Lower leg skin (tissue), 4 donors: ENCODE data around the gene UBE2E2. TPM values are rescaled to one million over a fixed set of nuclear protein-coding genes. Genes with fewer than 3 reads are reported as not detected.

Experiments
- DNase-seq, 2 donors: peaks; one replicate each; pipeline ENCODE4 v3.0.0-alpha.2; 2019; ENCODE audit warnings: low spot score in 2 of 2
- H3K4me3 ChIP-seq: fragments of 200-600 bp; sonication (generic); 2 replicates; pipeline ENCODE4 v1.5.1; 2017; ENCODE audit warnings: mild to moderate bottlenecking, low read depth; ENCODE audit not compliant: poor library complexity, severe bottlenecking
- CTCF ChIP-seq, 3 donors: fragments of 450-650 bp; IDR thresholded peaks; one replicate each; pipeline ENCODE4 v1.5.1; 2016; ENCODE audit warnings: antibody characterized with exemption in 3 of 3, mild to moderate bottlenecking in 3 of 3, moderate library complexity in 2 of 3
- POLR2A ChIP-seq, 2 donors: fragments of 450-650 bp; IDR thresholded peaks; one replicate each; pipeline ENCODE4 v1.6.1; 2016 to 2017; ENCODE audit warnings: antibody characterized with exemption in 2 of 2, mild to moderate bottlenecking in 1 of 2, moderate library complexity in 1 of 2
- WGBS, 2 donors: methylation state at CpG; one replicate each; pipeline ENCODE4 v1.1.5; 2018; 5-methylcytosine and 5-hydroxymethylcytosine counted together
- intact Hi-C: fragments of 100-400 bp; cut with DNase I; formaldehyde crosslinking; loops from one replicate; pipeline ENCODE4 v1.15.0; 2023; ENCODE audit warnings: low total_unique reads
- total RNA-seq, 4 donors: library from RNA; depleted of rRNA; stranded (reverse); fragments of >200 nt; gene quantifications; one replicate each; pipeline ENCODE4 v1.1.0, GENCODE V29; 2016

The UBE2E2 gene
- total RNA-seq, 4 donors from 2014 or later: 20.0 to 54.7 (median 33.3) TPM

- no peak overlapping the region for H3K4me3 ChIP-seq
- intact Hi-C loops: no loop called here
- DNase-seq: no peak
- TF ChIP-seq POLR2A (IDR thresholded peaks at IDR 0.05): no peak
- no peak for TF ChIP-seq CTCF (IDR thresholded peaks at IDR 0.05)
Observed at GRCh38 chr3:23595851-23596250, 392.7 kb downstream of the UBE2E2 start.

GRCh38 chr3:23600167-23600871, 397.2 kb downstream of the UBE2E2 start:
- WGBS, 2 donors: 90 to 92% methylated on average over 8 of the region's 8 CpGs
- intact Hi-C loops: no loop called here
- no peak overlapping the region for H3K4me3 ChIP-seq
- TF ChIP-seq POLR2A (IDR thresholded peaks at IDR 0.05): no peak
- TF ChIP-seq CTCF (IDR thresholded peaks at IDR 0.05): no peak
- no peak for DNase-seq

GRCh38 chr3:23601091-23601822, 398.1 kb downstream of the UBE2E2 start:
- TF ChIP-seq CTCF (IDR thresholded peaks at IDR 0.05) (no peak), POLR2A (IDR thresholded peaks at IDR 0.05) (no peak)
- no peak overlapping the region for H3K4me3 ChIP-seq
- no peak for DNase-seq
- 64 to 69% methylated on average over 11 of the region's 11 CpGs for WGBS, 2 donors
- intact Hi-C loops: no loop called here

GRCh38 chr3:23602971-23603370, 399.8 kb downstream of the UBE2E2 start:
- intact Hi-C loops: no loop called here
- TF ChIP-seq POLR2A (IDR thresholded peaks at IDR 0.05) (no peak), CTCF (IDR thresholded peaks at IDR 0.05) (no peak)
- no peak overlapping the region for H3K4me3 ChIP-seq
- WGBS, 2 donors: 86 to 90% methylated on average over 9 of the region's 9 CpGs
- DNase-seq: no peak

GRCh38 chr3:23607184-23607847, 404.2 kb downstream of the UBE2E2 start:
- 87 to 92% methylated on average over 8 of the region's 8 CpGs for WGBS, 2 donors
- TF ChIP-seq POLR2A (IDR thresholded peaks at IDR 0.05) (no peak), CTCF (IDR thresholded peaks at IDR 0.05) (no peak)
- no peak overlapping the region for H3K4me3 ChIP-seq
- intact Hi-C loops: no loop called here
- DNase-seq: no peak
